K562 (cell line): ENCODE data around the gene ADAT1.

Experiments
- ESRRA ChIP-seq: fragments of 450-650 bp; IDR thresholded peaks from 2 replicates; pipeline ENCODE4 v1.6.1; 2014; ENCODE audit warnings: low read depth, mild to moderate bottlenecking, moderate library complexity, borderline replicate concordance
- REST ChIP-seq, 2 experiments: fragments of 450-650 bp; formaldehyde crosslinking in 1 of 2; IDR thresholded peaks; 2 replicates each; pipeline versions ENCODE4 v1.4.0 to v1.6.1; 2014 to 2020; ENCODE audit warnings: mild to moderate bottlenecking in 2 of 2, borderline replicate concordance in 1 of 2, low read depth in 1 of 2
- SAFB2 ChIP-seq: fragments of 200-400 bp; formaldehyde crosslinking; IDR thresholded peaks from 2 replicates; pipeline ENCODE4 v1.6.1; 2018; ENCODE audit warnings: borderline replicate concordance, low read length, low read depth, moderate library complexity; ENCODE audit not compliant: severe bottlenecking
- SIN3A ChIP-seq, 2 experiments: fragments of 150-350 bp in 1 of 2; IDR thresholded peaks; 2 replicates each; pipeline ENCODE4 v1.6.1; 2011 to 2016; ENCODE audit warnings: borderline replicate concordance in 2 of 2, low read depth in 2 of 2, low read length in 2 of 2, mild to moderate bottlenecking in 2 of 2, moderate library complexity in 2 of 2; ENCODE audit not compliant: control insufficient read depth in 1 of 2
- ZSCAN29 ChIP-seq: fragments of 450-650 bp; IDR thresholded peaks from 2 replicates; pipeline ENCODE4 v1.6.1; 2017
- TF ChIP-seq, protein P1 (sequence below): fragments of 250-450 bp; sonication (Bioruptor Pico); IDR thresholded peaks from 2 replicates; pipeline ENCODE4 v1.5.0; 2020; ENCODE audit warnings: mild to moderate bottlenecking, borderline replicate concordance

DNA sequence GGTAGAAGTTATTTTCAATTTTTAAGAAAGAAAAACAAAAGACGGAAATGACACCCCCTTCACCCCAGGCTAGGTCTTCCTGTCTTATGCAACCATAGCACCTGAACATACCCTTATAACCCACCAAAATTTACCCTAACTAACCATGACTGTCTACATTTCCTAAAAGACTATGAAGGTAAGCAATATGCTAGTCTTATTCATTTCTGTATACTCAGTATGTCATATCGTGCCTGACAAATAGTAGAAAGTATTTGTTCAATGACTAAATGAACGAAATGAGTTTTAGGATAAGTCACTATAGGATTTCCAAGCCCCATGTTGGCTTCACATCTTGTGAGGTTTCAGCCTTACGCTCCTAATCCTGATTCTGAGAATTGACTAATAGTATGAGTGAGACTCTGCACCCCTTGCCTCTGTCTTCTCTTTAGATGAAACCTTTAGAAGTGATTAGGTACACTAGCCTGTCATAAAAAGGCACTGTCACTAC is 6.5 kb downstream of the ADAT1 start:
- TF ChIP-seq, protein P1, sequence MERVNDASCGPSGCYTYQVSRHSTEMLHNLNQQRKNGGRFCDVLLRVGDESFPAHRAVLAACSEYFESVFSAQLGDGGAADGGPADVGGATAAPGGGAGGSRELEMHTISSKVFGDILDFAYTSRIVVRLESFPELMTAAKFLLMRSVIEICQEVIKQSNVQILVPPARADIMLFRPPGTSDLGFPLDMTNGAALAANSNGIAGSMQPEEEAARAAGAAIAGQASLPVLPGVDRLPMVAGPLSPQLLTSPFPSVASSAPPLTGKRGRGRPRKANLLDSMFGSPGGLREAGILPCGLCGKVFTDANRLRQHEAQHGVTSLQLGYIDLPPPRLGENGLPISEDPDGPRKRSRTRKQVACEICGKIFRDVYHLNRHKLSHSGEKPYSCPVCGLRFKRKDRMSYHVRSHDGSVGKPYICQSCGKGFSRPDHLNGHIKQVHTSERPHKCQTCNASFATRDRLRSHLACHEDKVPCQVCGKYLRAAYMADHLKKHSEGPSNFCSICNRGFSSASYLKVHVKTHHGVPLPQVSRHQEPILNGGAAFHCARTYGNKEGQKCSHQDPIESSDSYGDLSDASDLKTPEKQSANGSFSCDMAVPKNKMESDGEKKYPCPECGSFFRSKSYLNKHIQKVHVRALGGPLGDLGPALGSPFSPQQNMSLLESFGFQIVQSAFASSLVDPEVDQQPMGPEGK (CRISPR knock-in tag) = no peak
- TF ChIP-seq ESRRA = no peak
- no peak for TF ChIP-seq SAFB2
- no peak for TF ChIP-seq REST (IDR thresholded peaks at IDR 0.05; ENCODE audit: borderline replicate concordance)
- TF ChIP-seq REST (CRISPR knock-in tag; IDR thresholded peaks at IDR 0.05; ENCODE audit: low read depth) = no peak
- TF ChIP-seq SIN3A (IDR thresholded peaks at IDR 0.05; ENCODE audit: borderline replicate concordance in 2 of 2, control insufficient read depth in 1 of 2, low read depth in 2 of 2, low read length in 2 of 2) = no peak
- no peak for TF ChIP-seq ZSCAN29
